HepG2 (cell line): ENCODE measurements around the gene RTP3. TPM values are rescaled to one million over a fixed set of nuclear protein-coding genes. Genes with fewer than 3 reads are reported as not detected.

ENCODE experiments used
- ATAC-seq: fragments of 200-7000 bp; cut with Tn5 transposase; 3 replicates; pipeline ENCODE4 v1.9.1; 2020; ENCODE audit warnings: mild to moderate bottlenecking, moderate library complexity
- BruUV-seq: library from RNA; stranded (reverse); fragments of 400-500 nt; replicated peaks from 2 replicates; lab custom pipeline; 2021; lab: Mats Ljungman, UMichigan
- CTCF ChIA-PET: fragments of 300-600 bp; formaldehyde crosslinking; extraction: SDS; loops from one replicate; lab custom pipeline; 2021; ENCODE audit warnings: low total read pairs, inconsistent platforms, low intra/inter-chr PET ratio; lab: Yijun Ruan, JAX
- POLR2A ChIA-PET: fragments of 350-600 bp; sonication (Branson Sonifier 250); formaldehyde crosslinking; loops from one replicate; lab custom pipeline; 2020; ENCODE audit warnings: antibody characterized with exemption, inconsistent platforms; lab: Yijun Ruan, JAX
- DNase-seq: peaks from one replicate; pipeline ENCODE4 v3.0.0-alpha.2; 2015; ENCODE audit warnings: low spot score
- FAIRE-seq: peaks from 3 replicates; lab custom pipeline; 2011; peaks lifted over from hg19 to GRCh38; lab: Jason Lieb, UNC
- H2AFZ ChIP-seq: one replicate; pipeline ENCODE4 v1.6.1; 2011; ENCODE audit warnings: low read length, inconsistent platforms
- H3K27ac ChIP-seq: fragments of 300-600 bp; 3 replicates; pipeline ENCODE4 v1.8.0; 2011; ENCODE audit warnings: mixed run types, mild to moderate bottlenecking, mixed read lengths, low read length, inconsistent platforms; ENCODE audit not compliant: insufficient read depth; ENCODE audit errors: extremely low read length
- H3K27me3 ChIP-seq, 2 experiments: fragments of 200-600 bp in 1 of 2; 2 replicates in 1 of 2; 3 replicates in 1 of 2; pipeline versions ENCODE4 v1.6.0 to v1.8.0; 2011; ENCODE audit warnings: low read length in 2 of 2, mild to moderate bottlenecking in 2 of 2, moderate library complexity in 2 of 2, inconsistent platforms in 1 of 2; ENCODE audit not compliant: insufficient read depth in 2 of 2, control insufficient read depth in 1 of 2
- H3K36me3 ChIP-seq, 2 experiments: fragments of 200-600 bp in 1 of 2; replicated peaks in 1 of 2; 2 replicates in 1 of 2; 3 replicates in 1 of 2; pipeline versions ENCODE4 v1.5.1 to v1.8.0; 2011; ENCODE audit warnings: low read length in 2 of 2, inconsistent platforms in 1 of 2; ENCODE audit not compliant: insufficient read depth in 2 of 2, control insufficient read depth in 1 of 2
- H3K4me1 ChIP-seq: 2 replicates; pipeline ENCODE4 v1.5.1; 2012; ENCODE audit warnings: low read length, inconsistent platforms; ENCODE audit not compliant: insufficient read depth
- H3K4me2 ChIP-seq: 2 replicates; pipeline ENCODE4 v1.6.0; 2011; ENCODE audit warnings: low read depth, low read length, inconsistent platforms
- H3K4me3 ChIP-seq, 3 experiments: fragments of 200-600 bp in 1 of 3; sonication (generic), shearing (Covaris generic) in 1 of 3; replicated peaks in 1 of 3; 2 replicates each; pipeline ENCODE4 v1.5.1; 2011 to 2016; ENCODE audit warnings: low read length in 3 of 3, inconsistent platforms in 2 of 3, low read depth in 2 of 3, mild to moderate bottlenecking in 2 of 3, control low read depth in 1 of 3, mixed read lengths in 1 of 3; ENCODE audit not compliant: insufficient read depth in 1 of 3
- H3K79me2 ChIP-seq: one replicate; pipeline ENCODE4 v1.6.1; 2011; ENCODE audit warnings: low read length, inconsistent platforms; ENCODE audit not compliant: insufficient read depth
- H3K9ac ChIP-seq: 2 replicates; pipeline ENCODE4 v1.6.0; 2011; ENCODE audit warnings: mild to moderate bottlenecking, low read depth, low read length, inconsistent platforms; ENCODE audit not compliant: insufficient read depth
- H3K9me3 ChIP-seq: 2 replicates; pipeline ENCODE4 v1.5.1; 2012; ENCODE audit warnings: mild to moderate bottlenecking, low read length
- H4K20me1 ChIP-seq: 2 replicates; pipeline ENCODE4 v1.6.0; 2011; ENCODE audit warnings: inconsistent platforms, mild to moderate bottlenecking, low read length, moderate library complexity; ENCODE audit not compliant: insufficient read depth
- GABPA ChIP-seq, 2 experiments: IDR thresholded peaks; 2 replicates each; pipeline ENCODE4 v1.6.1; 2011 to 2016; ENCODE audit warnings: low read depth in 2 of 2, low read length in 1 of 2, missing biosample characterization in 1 of 2, missing genetic modification characterization in 1 of 2
- KLF13 ChIP-seq: sonication (generic); formaldehyde crosslinking; IDR thresholded peaks from 2 replicates; pipeline ENCODE4 v1.4.0; 2020; ENCODE audit warnings: mild to moderate bottlenecking, missing genetic modification reagents
- MATR3 ChIP-seq: sonication (generic); formaldehyde crosslinking; IDR thresholded peaks from 2 replicates; pipeline ENCODE4 v1.4.0; 2020; ENCODE audit warnings: missing genetic modification reagents
- NFE2L2 ChIP-seq: fragments of 150-350 bp; IDR thresholded peaks from 2 replicates; pipeline ENCODE4 v1.6.1; 2014; ENCODE audit warnings: low read length
- NFKBIZ ChIP-seq: IDR thresholded peaks from 2 replicates; pipeline ENCODE4 v1.6.1; 2018; ENCODE audit warnings: missing genetic modification reagents, missing compliant biosample characterization
- SPEN ChIP-seq: sonication (generic); formaldehyde crosslinking; IDR thresholded peaks from 2 replicates; pipeline ENCODE4 v1.5.1; 2020; ENCODE audit warnings: low read depth, mild to moderate bottlenecking, missing genetic modification reagents
- ZFP37 ChIP-seq: sonication (generic); formaldehyde crosslinking; IDR thresholded peaks from 2 replicates; pipeline ENCODE4 v1.4.0; 2020; ENCODE audit warnings: missing genetic modification reagents, borderline replicate concordance
- ZNF20 ChIP-seq: sonication (generic); formaldehyde crosslinking; IDR thresholded peaks from 2 replicates; pipeline ENCODE4 v1.4.0; 2020; ENCODE audit warnings: mild to moderate bottlenecking, moderate library complexity, missing genetic modification reagents
- ZNF232 ChIP-seq: sonication (generic); formaldehyde crosslinking; IDR thresholded peaks from 2 replicates; pipeline ENCODE4 v1.4.0; 2020; ENCODE audit warnings: missing genetic modification reagents, borderline replicate concordance
- ZNF331 ChIP-seq: sonication (generic); formaldehyde crosslinking; IDR thresholded peaks from 2 replicates; pipeline ENCODE4 v1.4.0; 2020; ENCODE audit warnings: missing genetic modification reagents
- ZNF615 ChIP-seq: sonication (generic); formaldehyde crosslinking; IDR thresholded peaks from 2 replicates; pipeline ENCODE4 v1.5.0; 2020; ENCODE audit warnings: mild to moderate bottlenecking, missing genetic modification reagents, borderline replicate concordance
- ZNF773 ChIP-seq: sonication (generic); formaldehyde crosslinking; IDR thresholded peaks from 2 replicates; pipeline ENCODE4 v1.4.0; 2020; ENCODE audit warnings: missing genetic modification reagents, borderline replicate concordance
- WGBS: methylation state at CpG from one replicate; pipeline ENCODE4 v1.1.6; 2017; ENCODE audit warnings: low lambda C conversion rate; 5-methylcytosine and 5-hydroxymethylcytosine counted together
- in situ Hi-C: cut with HindIII; loops from 2 replicates; pipeline ENCODE4 v1.10.0; 2017; ENCODE audit warnings: low pct_unique_long_range_greater_than_20kb; ENCODE audit not compliant: extremely low pct_ligation_motif_present
- intact Hi-C: fragments of 100-400 bp; cut with micrococcal nuclease; formaldehyde crosslinking; loops from one replicate; pipeline ENCODE4 v1.10.0; 2022; ENCODE audit not compliant: unreplicated experiment
- polyA plus RNA-seq, 8 experiments: library from polyadenylated mRNA; depleted of rRNA in 3 of 8; stranded (reverse) in 7 of 8; unstranded in 1 of 8; fragments of >200 nt; fragmentation: Illumina TruSeq in 4 of 8; extraction: Trizol in 4 of 8; gene quantifications; 2 replicates each; pipeline versions ENCODE4 v1.2.1 to v1.2.3, GENCODE V29; 2011 to 2016; ENCODE audit warnings: low read depth in 4 of 8, missing spikeins in 1 of 8, mixed read lengths in 1 of 8; ENCODE audit not compliant: insufficient read depth in 1 of 8
- total RNA-seq, 5 experiments: library from RNA; depleted of rRNA; stranded (reverse); fragments of >200 nt; fragmentation: Illumina TruSeq; extraction: Trizol; gene quantifications; 2 replicates each; pipeline ENCODE4 v1.2.3, GENCODE V29; 2016; ENCODE audit warnings: low read depth in 1 of 5
- TF ChIP-seq, protein P1 (sequence below): sonication (generic); formaldehyde crosslinking; IDR thresholded peaks from 2 replicates; pipeline ENCODE4 v1.4.0; 2020; ENCODE audit warnings: mild to moderate bottlenecking, missing genetic modification reagents, borderline replicate concordance

RTP3 gene
- total and polyA plus RNA-seq, 2 of the 13 experiments (the other 11 are each of a cell fraction or from before 2014, with no cell fraction given), result 0.09 TPM; not detected in 1

DNA sequence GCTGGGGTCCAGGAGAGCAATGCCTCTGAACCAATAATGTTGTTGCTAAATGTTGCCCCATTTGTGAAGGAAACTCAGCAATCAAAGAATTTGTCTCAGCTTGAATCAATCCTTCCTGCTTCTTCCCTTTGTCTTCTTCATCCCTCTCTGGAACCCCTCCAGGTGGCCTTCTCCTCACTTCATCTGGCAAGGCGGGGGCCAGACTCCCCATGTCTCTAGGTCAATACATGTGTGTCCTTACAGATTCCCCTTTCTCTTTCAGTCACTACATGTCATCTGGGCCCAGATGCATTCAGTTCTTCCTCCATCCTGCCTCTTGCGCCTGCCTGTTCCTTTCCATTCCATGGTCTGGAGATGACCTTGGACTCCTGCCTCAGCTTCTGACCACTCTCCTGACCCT is 25.0 kb upstream of the RTP3 start:
- no peak for DNase-seq
- FAIRE-seq, result no peak
- no peak overlapping the region for H3K27ac ChIP-seq
- H3K27me3 ChIP-seq, result peaks cover 0 to 5% of the 10 kb centered on the region in 2 experiments; a peak in 1 of 5 replicates
- no peak overlapping the region for H3K4me3 ChIP-seq
- no peaks in the 10 kb centered on the region for H3K9me3 ChIP-seq
- no peaks in the 10 kb centered on the region for H3K36me3 ChIP-seq
- H3K4me2 ChIP-seq, result no peak overlapping the region
- TF ChIP-seq ZNF331 (CRISPR knock-in tag) (no peak), NFE2L2 (no peak), SPEN (CRISPR knock-in tag) (no peak), ZFP37 (CRISPR knock-in tag) (no peak), GABPA (IDR thresholded peaks at IDR 0.05; ENCODE audit: low read depth, low read length) (no peak), GABPA (CRISPR knock-in tag; IDR thresholded peaks at IDR 0.05; ENCODE audit: low read depth) (no peak), ZNF773 (CRISPR knock-in tag) (no peak), KLF13 (CRISPR knock-in tag) (no peak), ZNF20 (CRISPR knock-in tag) (no peak), ZNF232 (CRISPR knock-in tag) (no peak), MATR3 (CRISPR knock-in tag) (no peak), NFKBIZ (CRISPR knock-in tag) (no peak), ZNF615 (CRISPR knock-in tag) (no peak)
- TF ChIP-seq, protein P1, sequence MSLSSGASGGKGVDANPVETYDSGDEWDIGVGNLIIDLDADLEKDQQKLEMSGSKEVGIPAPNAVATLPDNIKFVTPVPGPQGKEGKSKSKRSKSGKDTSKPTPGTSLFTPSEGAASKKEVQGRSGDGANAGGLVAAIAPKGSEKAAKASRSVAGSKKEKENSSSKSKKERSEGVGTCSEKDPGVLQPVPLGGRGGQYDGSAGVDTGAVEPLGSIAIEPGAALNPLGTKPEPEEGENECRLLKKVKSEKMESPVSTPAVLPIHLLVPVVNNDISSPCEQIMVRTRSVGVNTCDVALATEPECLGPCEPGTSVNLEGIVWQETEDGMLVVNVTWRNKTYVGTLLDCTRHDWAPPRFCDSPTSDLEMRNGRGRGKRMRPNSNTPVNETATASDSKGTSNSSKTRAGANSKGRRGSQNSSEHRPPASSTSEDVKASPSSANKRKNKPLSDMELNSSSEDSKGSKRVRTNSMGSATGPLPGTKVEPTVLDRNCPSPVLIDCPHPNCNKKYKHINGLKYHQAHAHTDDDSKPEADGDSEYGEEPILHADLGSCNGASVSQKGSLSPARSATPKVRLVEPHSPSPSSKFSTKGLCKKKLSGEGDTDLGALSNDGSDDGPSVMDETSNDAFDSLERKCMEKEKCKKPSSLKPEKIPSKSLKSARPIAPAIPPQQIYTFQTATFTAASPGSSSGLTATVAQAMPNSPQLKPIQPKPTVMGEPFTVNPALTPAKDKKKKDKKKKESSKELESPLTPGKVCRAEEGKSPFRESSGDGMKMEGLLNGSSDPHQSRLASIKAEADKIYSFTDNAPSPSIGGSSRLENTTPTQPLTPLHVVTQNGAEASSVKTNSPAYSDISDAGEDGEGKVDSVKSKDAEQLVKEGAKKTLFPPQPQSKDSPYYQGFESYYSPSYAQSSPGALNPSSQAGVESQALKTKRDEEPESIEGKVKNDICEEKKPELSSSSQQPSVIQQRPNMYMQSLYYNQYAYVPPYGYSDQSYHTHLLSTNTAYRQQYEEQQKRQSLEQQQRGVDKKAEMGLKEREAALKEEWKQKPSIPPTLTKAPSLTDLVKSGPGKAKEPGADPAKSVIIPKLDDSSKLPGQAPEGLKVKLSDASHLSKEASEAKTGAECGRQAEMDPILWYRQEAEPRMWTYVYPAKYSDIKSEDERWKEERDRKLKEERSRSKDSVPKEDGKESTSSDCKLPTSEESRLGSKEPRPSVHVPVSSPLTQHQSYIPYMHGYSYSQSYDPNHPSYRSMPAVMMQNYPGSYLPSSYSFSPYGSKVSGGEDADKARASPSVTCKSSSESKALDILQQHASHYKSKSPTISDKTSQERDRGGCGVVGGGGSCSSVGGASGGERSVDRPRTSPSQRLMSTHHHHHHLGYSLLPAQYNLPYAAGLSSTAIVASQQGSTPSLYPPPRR (CRISPR knock-in tag), result no peak
- no peaks in the 10 kb centered on the region for H4K20me1 ChIP-seq
- intact Hi-C loops (no loop called here), in situ Hi-C loops (no loop called here)
- H3K79me2 ChIP-seq, result no peaks in the 10 kb centered on the region
- no peak overlapping the region for H3K9ac ChIP-seq
- ChIA-PET POLR2A (no interaction called here), CTCF (no interaction called here)
- no peaks in the 10 kb centered on the region for H3K4me1 ChIP-seq
- no TSS peak for BruUV-seq
- ATAC-seq, result no peak
- H2AFZ ChIP-seq, result no peak overlapping the region
- WGBS, result 49% methylated on average over 2 of the region's 2 CpGs
